Stimulated activated CD4-positive, alpha-beta T cell treated with anti-CD3 and anti-CD28 coated beads, Interleukin-12 subunit alpha, Interleukin-12 subunit beta, amount 100 ng/mL, for 24 hours (primary cell): ENCODE results near the gene UBE2D3.

Experiments used
- DNase-seq, 2 experiments: peaks; one replicate each; pipeline ENCODE4 v3.0.0-alpha.2; 2020; ENCODE audit warnings: low read depth in 2 of 2

UBE2D3 gene

DNA sequence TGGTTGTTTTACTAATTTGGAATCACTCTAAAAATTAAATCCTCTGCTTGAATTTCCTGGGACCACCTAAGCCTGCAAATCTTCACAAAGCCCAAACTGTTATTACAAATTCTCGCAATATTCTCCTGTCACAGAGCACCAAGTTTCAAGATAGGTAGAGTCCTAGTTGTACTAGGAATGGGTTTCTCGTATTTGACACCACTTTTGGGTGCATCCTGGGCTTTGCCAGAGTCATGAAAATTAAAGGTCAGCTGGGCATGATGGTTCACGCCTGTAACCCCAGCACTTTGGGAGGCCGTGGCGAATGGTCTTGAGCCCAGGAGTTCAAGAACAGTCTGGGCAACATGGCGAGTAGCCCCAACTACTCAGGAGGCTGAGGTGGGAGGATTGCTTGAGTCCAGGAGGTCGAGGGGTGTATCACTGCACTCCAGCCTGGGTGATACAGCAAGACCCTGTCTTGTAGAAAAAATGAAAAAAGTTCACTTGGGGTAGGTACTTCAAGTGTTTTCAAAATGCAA, 36.0 kb downstream of the UBE2D3 start:
- no peak for DNase-seq

DNA sequence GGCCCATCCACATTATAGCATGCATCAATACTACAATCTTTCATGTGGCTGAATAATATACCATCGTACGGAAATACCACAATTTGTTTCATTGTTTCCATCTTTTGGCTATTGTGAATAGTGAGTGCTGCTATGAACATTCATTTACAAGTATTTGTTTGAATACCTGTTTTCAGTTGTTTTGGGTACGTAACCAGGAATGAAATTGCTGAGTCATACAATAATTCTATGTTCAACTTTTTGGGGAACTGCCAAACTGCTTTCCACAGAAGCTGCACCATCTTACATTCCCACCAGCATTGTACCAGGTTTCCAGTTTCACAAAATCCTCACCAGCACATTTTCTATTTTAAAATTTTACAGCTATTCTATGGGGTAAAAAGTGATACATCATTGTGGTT, 38.0 kb downstream of the UBE2D3 start:
- DNase-seq = no peak

DNA sequence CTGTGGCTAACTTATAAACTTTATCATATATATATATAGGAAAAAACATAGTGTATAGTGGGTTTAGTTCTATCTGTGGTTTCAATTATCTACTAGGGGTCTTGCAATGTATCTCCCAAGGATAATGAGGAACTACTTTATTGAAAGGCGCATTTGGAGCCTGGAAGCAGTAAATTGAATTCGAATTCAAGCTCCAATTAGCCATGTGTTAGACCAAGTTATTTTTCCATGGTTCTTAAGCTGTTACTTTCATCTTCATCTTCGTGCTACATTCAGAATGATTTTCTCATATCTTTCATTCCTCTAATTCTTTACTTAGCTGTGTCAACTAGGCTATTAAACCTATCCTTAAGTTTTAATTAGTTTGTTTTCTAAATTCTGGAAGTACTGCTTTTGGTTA, 39.4 kb downstream of the UBE2D3 start:
- no peak for DNase-seq

DNA sequence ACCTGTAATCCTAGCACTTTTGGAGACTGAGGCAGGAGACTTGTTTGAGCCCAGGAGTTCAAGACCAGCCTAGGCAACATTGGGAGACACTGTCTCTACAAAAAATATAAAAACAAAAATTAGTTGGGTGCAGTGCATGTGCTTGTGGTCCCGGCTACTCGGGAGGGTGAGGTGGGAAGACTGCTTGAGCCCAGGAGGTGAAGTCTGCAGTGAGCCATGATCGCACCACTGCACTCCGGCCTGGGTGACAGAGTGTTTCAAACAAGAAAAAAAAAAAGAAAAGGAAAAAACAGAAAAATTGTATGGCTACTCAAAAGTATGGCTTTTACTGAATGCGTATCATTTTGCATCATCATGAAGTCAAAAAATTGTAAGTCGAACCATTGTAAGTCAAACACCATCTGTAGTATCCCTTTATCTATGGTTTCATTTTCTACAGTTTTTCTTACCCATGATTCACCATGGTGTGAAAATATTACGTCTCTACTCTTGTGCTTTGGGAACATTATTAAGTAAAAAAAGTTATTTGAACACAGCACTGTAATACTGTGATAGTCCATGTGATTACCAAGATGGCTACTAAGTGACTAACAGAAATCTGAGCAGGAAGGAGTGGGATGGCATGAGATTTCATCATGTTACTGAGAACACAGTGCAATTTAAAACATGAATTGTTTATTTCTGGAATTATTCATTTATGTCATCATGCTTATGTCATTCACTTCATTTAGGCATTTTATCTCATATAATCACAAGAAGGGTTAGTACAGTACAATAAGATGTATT, 40.1 kb downstream of the UBE2D3 start:
- DNase-seq = no peak

DNA sequence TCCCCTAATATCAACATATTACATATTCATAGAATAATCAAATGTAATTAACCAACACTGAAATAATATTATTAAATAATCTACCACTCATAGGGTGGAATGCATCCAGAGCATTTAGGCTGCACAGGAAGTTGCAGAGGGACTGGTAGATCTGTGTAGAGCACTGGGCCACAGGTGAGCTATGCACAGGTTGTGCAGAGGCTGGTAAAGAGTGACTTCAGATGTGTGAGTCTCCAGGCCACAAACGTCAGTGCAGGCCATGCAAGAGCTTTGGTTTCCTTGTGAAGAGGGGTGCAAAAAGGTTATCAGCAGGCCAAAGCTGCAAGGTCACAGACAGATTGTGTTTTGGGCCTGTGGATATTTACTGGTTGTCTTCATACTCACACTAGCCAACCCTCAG, 41.1 kb downstream of the UBE2D3 start:
- no peak for DNase-seq

DNA sequence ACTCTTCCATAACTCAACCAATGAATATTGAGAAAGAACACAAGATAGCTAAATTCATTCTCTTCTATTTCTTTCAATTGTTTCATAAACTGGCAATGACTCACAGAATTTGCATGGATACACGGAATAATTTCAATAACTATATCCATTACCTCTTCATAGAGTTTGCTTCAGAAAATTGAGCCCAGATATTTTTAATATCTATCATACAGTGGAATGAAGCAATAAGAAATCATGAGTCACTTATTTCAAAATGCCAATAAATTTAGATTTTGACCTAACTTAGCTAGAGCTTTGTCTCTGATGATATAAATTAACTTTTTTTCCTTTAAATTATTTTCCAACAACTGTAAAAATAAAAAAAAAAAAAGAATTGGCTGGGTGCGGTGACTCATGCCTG, 44.3 kb downstream of the UBE2D3 start:
- DNase-seq = no peak

DNA sequence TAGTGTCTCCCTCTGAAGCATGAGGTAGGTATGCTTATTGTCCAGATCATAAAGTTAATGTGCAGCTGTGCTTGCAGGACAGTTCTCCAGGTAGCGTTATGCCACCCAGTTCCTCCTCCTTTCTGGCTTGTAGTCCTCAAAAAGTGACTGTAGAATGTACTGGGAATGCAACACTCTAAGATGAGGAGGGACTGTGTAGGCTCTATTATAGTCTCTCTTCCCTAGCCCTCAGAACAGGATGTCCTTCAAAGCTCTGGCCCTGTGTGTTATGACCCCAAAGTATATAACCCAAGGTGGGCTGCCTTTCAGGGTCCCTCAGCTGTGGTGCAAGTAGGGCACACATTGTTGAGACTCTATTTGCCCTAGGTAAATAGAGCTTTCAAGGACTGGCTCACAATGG, 45.8 kb downstream of the UBE2D3 start:
- DNase-seq = no peak

DNA sequence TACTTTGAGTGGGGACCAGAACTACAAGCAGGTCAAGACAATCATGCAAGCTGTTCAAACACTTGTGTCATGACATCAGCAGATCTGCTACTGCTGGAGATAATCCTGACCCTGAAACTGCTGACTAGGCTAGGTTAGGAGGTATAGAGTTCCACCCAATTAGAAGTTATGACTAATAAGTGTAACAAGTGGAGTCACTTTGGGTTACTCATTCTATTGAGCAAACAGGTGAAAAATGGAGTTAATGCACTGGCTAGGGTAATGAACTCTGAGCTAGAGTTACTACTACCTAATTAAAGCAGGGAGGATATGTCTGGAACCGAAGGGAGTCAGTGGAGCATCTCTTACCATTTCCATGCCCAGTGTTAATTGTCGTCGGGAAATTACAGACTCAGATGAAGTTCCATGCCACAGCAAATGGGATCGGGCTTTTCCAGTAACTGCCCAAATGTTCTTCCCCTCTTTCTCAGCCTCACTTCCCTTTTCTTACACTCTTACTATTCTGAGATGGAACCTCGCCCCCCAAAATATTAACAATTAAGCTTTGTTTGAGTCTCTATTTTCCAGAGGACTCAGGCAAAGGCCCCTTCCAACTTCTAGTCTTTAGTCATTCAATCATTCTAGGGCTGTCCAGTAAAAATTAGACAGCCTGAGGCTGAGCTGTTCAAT, 46.7 kb downstream of the UBE2D3 start:
- no peak for DNase-seq

DNA sequence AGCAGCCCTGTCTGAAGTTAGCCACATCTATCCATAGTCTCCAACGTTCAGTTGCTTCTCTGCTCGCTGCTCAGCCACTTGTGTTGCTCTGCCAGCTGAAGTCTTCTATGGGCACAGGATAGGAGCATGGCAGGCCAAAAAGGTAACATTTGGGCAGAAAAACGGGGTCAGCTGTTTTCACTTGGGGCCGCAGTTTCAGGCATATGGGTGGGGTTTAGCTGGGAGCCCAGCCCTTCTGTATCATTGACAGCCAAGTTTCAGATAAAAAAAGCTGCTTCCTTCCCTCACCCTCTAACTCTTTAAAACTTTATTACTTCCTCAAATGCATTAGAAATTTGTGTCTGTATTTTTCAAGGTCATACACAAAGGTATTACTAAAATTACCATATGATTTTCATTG, 48.1 kb downstream of the UBE2D3 start:
- DNase-seq = no peak

DNA sequence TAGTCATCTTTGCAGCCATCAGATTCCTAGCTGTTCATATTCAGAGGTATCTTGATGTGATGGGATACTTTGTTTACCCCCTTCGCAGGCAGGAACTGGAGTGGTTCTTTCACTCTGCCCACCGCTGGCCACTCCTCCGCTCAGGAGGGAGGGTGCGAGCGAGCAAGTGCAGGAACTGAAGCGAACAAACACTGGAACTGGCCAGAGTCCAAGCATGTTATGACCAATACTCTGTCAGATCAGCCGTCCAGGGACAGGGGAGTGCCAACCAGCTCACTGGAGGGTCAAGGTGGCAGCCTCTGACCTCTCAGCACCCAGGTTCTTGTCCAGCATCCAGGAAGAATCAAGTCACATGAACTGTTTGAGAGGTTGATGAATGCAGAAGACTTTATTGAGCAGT, 48.6 kb downstream of the UBE2D3 start:
- no peak for DNase-seq

DNA sequence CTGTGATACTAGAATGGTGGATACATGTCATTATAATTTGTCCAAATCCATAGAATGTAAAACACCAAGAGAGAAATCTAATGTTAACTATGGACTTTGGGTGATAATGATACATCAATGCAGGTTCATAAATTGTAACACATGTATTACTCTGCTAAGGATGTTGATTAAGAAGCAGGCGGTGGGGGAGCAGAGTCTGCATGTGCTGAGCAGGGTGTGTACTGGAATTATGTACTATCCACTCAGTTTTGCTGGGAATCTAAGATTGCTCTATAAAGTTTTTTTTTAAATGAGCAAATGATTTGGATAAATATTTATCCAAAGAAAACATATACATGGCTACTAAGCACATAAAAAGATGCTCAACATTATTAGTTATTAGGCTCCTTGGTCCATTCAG, 51.5 kb downstream of the UBE2D3 start:
- no peak for DNase-seq

DNA sequence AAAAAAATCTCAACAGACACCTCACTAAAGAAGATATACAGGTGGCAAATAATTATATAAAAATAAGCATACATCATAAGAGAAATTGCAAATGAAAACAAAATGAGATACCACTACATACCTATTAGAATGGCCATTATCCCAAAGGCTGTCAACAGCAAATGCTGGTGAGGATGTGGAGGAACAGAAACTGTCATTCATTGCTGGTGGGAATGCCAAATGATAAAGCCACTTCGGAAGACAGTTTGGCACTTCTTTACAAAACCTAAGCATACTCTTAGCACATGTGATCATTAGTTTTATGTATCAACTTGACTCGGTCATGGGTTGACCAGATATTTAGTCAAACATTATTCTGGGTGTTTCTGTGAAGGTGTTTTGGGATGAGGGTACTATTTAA, 53.1 kb downstream of the UBE2D3 start:
- DNase-seq = no peak

DNA sequence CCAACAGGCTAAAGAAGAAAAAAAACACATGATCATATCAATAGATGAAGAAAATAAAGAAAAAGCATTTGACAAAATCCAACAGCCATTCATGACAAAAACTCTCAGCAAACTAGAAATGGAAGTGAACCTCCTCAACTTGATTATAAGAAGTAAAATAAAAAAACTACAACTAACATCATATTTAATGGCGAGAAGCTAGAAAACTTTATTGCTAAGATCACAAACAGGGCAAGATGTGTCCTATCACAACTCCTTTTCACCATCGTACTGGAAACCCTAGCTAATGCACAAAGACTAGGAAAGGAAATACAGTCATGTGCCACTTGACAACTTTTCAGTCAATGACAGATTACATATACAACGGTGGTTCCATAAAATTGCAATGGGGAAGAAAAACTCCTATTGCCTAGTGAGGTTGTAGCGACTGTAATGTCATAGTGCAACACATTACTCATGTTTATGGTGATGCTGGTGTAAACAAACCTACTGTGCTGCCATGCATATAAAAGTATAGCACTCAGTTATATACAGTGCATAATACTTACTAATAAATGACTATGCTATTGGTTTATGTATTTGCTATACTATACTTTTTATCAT, 54.5 kb downstream of the UBE2D3 start:
- no peak for DNase-seq

DNA sequence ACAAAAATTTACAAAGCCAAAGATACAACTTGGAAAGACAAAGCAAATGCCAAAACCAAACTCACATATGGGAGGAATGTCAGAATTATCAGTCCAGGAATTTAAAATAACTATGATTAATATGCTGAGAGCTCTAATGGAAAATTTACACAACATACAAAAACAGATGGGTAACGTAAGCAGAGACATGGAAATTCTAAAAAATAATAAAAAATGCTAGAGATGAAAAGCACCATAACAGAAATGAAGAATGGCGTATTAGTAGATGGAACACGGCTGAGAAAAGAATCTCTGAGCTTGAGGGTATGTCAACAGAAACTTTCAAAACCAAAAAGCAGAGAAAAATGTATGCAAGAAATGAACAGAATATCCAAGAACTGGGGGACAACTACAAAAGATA, 62.5 kb downstream of the UBE2D3 start:
- DNase-seq = no peak

DNA sequence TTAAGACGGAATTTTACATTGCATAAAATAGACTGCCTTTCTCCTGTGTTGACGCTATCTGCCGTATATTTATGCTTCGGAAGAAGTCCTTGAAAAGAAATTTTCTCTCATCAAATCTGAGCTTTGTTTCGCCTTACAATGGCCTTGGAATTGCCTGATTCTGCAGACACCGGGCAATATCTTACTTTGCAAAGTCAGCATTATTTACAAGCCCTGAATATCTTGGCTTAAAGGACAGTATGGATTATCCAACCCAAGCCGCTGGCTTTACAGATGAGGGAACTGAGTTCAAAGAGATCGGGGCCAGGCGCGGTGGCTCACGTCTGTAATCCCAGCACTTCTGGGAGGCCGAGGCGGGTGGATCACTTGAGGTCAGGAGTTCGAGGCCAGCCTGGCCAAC, 65.4 kb downstream of the UBE2D3 start:
- DNase-seq = no peak

DNA sequence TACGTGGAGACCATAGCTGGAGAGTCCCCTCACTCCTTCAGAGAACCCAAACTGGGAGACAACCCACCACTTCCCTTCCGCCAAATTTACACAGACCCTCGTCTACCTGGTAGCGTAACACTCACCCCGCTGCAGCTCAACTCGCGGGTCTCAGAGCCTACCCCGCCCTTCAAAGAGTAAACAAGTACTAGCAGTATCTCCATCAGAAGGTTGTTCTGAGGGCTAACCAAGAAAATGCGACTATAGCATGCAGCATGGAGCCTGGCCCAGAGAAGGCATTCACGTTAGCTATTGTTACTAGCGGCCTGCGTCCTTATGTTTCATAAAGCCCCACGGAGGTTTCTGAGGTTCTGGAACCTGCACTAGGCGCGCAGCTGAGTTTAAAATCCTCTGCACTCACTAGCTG, 66.1 kb downstream of the UBE2D3 start:
- DNase-seq = peak in 1 of 2 experiments; percentile 3

DNA sequence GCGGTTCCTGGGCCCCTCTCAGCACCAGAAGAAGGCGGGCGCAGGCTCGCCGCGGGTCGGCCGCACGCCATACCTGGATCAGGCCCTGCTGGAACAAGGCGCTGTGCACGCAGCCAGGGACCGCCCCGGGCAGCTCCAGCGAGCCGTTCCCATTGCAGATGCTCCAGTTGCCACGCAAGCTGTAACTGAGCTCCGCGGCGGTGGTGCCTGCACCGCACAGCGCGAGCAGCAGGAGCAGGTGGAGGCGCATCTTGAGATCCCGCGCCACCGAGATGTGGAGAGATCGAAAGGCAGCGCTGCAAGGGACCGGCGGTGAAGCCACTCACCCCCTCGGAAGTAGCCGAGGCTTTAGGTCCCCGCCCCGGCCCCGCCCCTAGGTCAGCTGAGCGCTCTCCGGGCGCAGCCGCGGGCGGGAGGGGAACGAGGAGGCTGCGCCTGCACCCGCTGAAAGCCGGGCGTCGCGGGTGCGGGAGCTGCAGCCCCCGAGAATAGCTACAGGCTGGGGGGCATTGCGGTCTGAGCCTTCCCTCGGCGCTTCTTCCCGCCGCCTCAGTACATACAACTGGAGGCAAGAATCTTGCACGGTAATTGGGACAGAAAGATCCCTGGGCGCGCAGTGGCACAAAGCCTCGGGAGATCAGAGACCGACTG, 66.6 kb downstream of the UBE2D3 start, which contains the start of gene MANBA:
Gene MANBA (minus strand): TSS at position 324 of the 651 bp plus-strand sequence. CDS start 74 bp downstream, at position 250.
- peak; percentile 56 to 85 for DNase-seq

DNA sequence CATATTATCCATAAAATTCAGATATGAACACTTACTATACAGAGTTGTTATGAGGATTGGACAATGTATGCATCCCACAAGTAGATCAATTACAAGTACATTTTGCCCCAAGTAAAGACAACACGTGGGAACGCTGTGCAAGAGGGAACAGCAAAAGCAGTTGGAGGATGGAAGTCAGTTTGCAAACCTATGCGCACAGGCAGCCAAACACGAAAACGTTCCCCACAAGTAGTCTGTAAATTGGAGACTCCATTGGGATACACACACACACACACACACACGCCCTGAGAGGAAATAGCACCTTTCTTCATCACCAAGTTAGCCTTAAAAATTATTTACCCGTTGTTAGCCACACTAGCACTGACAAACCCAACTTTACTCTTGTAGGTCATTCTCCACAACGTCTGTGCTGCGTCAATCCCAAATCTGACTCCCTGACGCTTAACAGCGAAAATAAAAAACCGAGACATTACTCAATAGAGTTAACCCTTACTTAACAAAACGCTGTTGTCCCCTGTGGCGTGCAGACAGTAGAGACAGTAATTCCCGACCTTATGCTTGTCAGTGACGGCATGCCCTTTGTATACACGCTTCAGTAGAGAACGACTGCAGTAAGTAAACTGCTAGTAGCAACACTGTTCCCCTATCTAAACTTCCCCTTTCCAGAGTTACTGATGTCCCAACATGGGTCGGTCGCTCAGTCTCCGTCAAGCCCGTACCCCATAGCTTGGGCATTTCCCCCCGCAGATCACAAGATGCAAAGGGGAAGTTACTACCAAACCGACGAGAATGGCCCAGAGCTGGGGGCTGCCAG, 67.3 kb downstream of the UBE2D3 start:
- no peak for DNase-seq

DNA sequence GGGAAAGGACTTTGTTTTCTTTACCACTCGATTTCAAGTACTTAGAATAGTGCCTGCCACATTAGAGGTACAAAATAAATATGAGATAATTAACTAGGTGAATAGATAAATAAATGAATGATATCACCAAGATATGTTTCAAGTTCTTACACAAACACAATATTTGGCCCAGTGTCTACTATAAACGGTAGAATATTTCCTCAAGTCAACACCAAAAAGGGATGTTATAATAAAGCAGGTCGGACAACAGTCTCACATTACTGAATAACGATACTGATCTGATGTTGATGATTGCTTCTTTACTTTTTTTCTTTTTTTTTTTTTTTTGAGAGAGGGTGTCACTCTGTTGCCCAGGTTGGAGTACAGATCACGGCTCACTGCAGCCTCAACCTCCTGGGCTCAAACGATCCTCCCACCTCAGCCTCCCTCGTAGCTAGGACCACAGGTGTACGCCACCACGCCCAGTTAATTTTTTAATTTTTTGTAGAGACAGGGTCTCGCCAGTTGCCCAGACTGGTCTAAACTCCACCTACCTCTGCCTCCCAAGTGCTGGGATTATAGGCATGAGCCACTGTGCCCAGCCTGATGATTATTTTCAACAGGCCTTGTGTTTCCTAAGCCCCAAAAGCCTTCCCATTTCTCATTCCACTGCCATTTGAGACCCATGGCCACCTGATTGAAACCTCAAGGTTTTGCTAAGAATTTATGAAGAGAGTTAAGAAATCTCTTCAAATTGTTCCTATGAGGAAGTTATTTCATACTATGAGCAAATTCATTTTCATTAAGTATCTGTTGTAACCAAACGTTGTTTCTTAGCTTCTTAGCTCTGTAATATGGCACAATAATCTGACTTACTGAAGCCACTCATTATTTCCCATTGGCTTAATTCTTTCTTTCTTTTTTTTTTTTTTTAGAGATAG, 68.8 kb downstream of the UBE2D3 start:
- DNase-seq = no peak

DNA sequence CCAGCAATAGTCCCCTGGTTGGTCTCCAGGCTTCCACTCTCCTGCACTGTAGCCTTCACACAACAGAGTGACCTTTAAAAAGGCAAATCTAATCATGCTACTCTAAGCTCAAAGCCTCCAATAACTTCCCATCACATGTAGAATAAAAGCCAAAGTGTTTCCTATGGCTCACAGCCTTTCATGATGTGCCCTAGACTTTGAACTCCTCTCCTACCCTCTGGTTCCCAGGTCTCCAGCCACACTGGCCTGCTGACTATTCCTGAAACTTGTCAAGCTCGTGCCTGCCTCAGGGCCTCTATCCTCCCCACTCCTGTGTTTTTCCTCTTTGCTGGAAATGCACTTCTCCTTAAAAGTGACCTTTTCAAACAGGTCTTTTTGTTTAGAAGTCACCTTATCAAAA, 69.7 kb downstream of the UBE2D3 start:
- DNase-seq = no peak
